HCT116 (cell line): ENCODE measurements around the gene TREM2. TPM values are rescaled to one million over a fixed set of nuclear protein-coding genes. Genes with fewer than 3 reads are reported as not detected.

Experiments
- ATAC-seq: fragments of 200-7000 bp; cut with Tn5 transposase; 2 replicates; pipeline ENCODE4 v1.9.1; 2020; ENCODE audit warnings: mild to moderate bottlenecking, moderate library complexity
- BruUV-seq: library from RNA; stranded (reverse); fragments of 400-500 nt; replicated peaks from 2 replicates; lab custom pipeline; 2021; lab: Mats Ljungman, UMichigan
- CTCF ChIA-PET: fragments of 300-600 bp; sonication (Branson Sonifier 250); formaldehyde crosslinking; loops from one replicate; lab custom pipeline; 2021; ENCODE audit warnings: antibody characterized with exemption; lab: Charles Lee
- POLR2A ChIA-PET: fragments of 300-600, 350-600 bp; sonication (Branson Sonifier 250); formaldehyde crosslinking; loops from one replicate; lab custom pipeline; 2021; ENCODE audit warnings: antibody characterized with exemption; lab: Charles Lee
- RAD21 ChIA-PET, 2 experiments: fragments of 300-600 bp; sonication (Branson Sonifier 250); formaldehyde crosslinking; loops; one replicate each; lab custom pipeline; 2023; ENCODE audit warnings: low total read pairs in 2 of 2; ENCODE audit not compliant: uncharacterized antibody in 2 of 2, unreplicated experiment in 2 of 2, low non-redundant PET in 1 of 2; lab: Charles Lee
- DNase-seq: peaks from one replicate; pipeline ENCODE4 v3.0.0-alpha.2; 2010; ENCODE audit warnings: low read depth, low spot score
- H2AFZ ChIP-seq: fragments of 200-600 bp; shearing (Covaris generic), sonication (generic); 2 replicates; pipeline ENCODE4 v1.6.1; 2017; ENCODE audit warnings: low read depth, mixed run types, mixed read lengths, antibody characterized with exemption, low read length; ENCODE audit not compliant: poor library complexity, severe bottlenecking
- H3K27ac ChIP-seq: 2 replicates; pipeline ENCODE4 v1.5.1; 2012; ENCODE audit warnings: low read depth, low read length
- H3K27me3 ChIP-seq: fragments of 200-600 bp; sonication (generic); 2 replicates; pipeline ENCODE4 v1.6.1; 2016; ENCODE audit warnings: mixed run types, low read length, mixed read lengths; ENCODE audit not compliant: insufficient read depth
- H3K36me3 ChIP-seq, 2 experiments: fragments of 200-500 bp in 1 of 2; fragments of 200-600 bp in 1 of 2; sonication (Bioruptor generic) in 1 of 2; sonication (generic) in 1 of 2; 2 replicates each; pipeline versions ENCODE4 v1.5.1 to v1.6.1; 2014 to 2016; ENCODE audit warnings: low read length in 2 of 2, inconsistent platforms in 1 of 2, mixed read lengths in 1 of 2, mixed run types in 1 of 2; ENCODE audit not compliant: insufficient read depth in 2 of 2, control insufficient read depth in 1 of 2
- H3K4me1 ChIP-seq, 2 experiments: fragments of 200-600 bp in 1 of 2; sonication (generic) in 1 of 2; 2 replicates each; pipeline versions ENCODE4 v1.5.1 to v1.6.1; 2012 to 2017; ENCODE audit warnings: low read length in 2 of 2, inconsistent platforms in 1 of 2, mild to moderate bottlenecking in 1 of 2, mixed read lengths in 1 of 2, mixed run types in 1 of 2, moderate library complexity in 1 of 2; ENCODE audit not compliant: insufficient read depth in 2 of 2, control insufficient read depth in 1 of 2
- H3K4me2 ChIP-seq: fragments of 200-600 bp; sonication (generic); 2 replicates; pipeline ENCODE4 v1.6.1; 2017; ENCODE audit warnings: mixed run types, low read length, mixed read lengths
- H3K4me3 ChIP-seq, 2 experiments: fragments of 200-600 bp in 1 of 2; sonication (generic) in 1 of 2; replicated peaks in 1 of 2; 2 replicates each; pipeline ENCODE4 v1.5.1; 2011 to 2016; ENCODE audit warnings: low read length in 2 of 2, control low read depth in 1 of 2, low read depth in 1 of 2, mild to moderate bottlenecking in 1 of 2, mixed read lengths in 1 of 2, mixed run types in 1 of 2
- H3K79me2 ChIP-seq: fragments of 200-600 bp; sonication (generic); 2 replicates; pipeline ENCODE4 v1.6.1; 2017; ENCODE audit warnings: mild to moderate bottlenecking, mixed run types, low read length, moderate library complexity, mixed read lengths; ENCODE audit not compliant: insufficient read depth
- H3K9ac ChIP-seq: fragments of 200-600 bp; sonication (generic); 2 replicates; pipeline ENCODE4 v1.6.1; 2016; ENCODE audit warnings: low read length, mixed read lengths
- H3K9me2 ChIP-seq: fragments of 200-600 bp; sonication (generic), shearing (Covaris generic); 2 replicates; pipeline ENCODE4 v1.6.1; 2017; ENCODE audit warnings: mixed run types, mild to moderate bottlenecking, moderate library complexity; ENCODE audit not compliant: insufficient read depth
- H3K9me3 ChIP-seq, 2 experiments: fragments of 200-500 bp in 1 of 2; fragments of 200-600 bp in 1 of 2; sonication (Bioruptor generic) in 1 of 2; sonication (generic) in 1 of 2; 2 replicates each; pipeline ENCODE4 v1.6.1; 2014 to 2017; ENCODE audit warnings: low read length in 2 of 2, mixed read lengths in 2 of 2, inconsistent platforms in 1 of 2, low read depth in 1 of 2, mild to moderate bottlenecking in 1 of 2, mixed run types in 1 of 2, moderate library complexity in 1 of 2; ENCODE audit not compliant: control insufficient read depth in 1 of 2, insufficient read depth in 1 of 2
- H4K20me1 ChIP-seq: fragments of 200-600 bp; sonication (generic), shearing (Covaris generic); 2 replicates; pipeline ENCODE4 v1.6.1; 2017; ENCODE audit warnings: mixed run types, mild to moderate bottlenecking, moderate library complexity; ENCODE audit not compliant: insufficient read depth
- CBX3 ChIP-seq: IDR thresholded peaks from 2 replicates; pipeline ENCODE4 v1.6.1; 2012; ENCODE audit warnings: low read depth
- CEBPB ChIP-seq: IDR thresholded peaks from 2 replicates; pipeline ENCODE4 v1.6.1; 2012; ENCODE audit warnings: low read depth
- ELF1 ChIP-seq: IDR thresholded peaks from 2 replicates; pipeline ENCODE4 v1.6.1; 2012; ENCODE audit warnings: low read depth, borderline replicate concordance
- EZH2phosphoT487 ChIP-seq: fragments of 200-600 bp; IDR thresholded peaks from 2 replicates; pipeline ENCODE4 v1.6.1; 2018; ENCODE audit warnings: antibody characterized with exemption, borderline replicate concordance
- JUND ChIP-seq: IDR thresholded peaks from 2 replicates; pipeline ENCODE4 v1.6.1; 2012
- POLR2AphosphoS5 ChIP-seq: IDR thresholded peaks from 2 replicates; pipeline ENCODE4 v1.6.1; 2011; ENCODE audit warnings: mild to moderate bottlenecking, low read depth, low read length, moderate library complexity
- SRF ChIP-seq: IDR thresholded peaks from 2 replicates; pipeline ENCODE4 v1.6.1; 2012; ENCODE audit warnings: low read depth
- TCF7L2 ChIP-seq: IDR thresholded peaks from 2 replicates; pipeline ENCODE4 v1.7.0; 2011; ENCODE audit warnings: borderline replicate concordance, inconsistent platforms; ENCODE audit not compliant: insufficient read depth, insufficient read length; ENCODE audit errors: extremely low read depth
- YY1 ChIP-seq: IDR thresholded peaks from 2 replicates; pipeline ENCODE4 v1.6.1; 2011; ENCODE audit warnings: low read length, low read depth, moderate library complexity, mild to moderate bottlenecking; ENCODE audit not compliant: insufficient replicate concordance; ENCODE audit errors: extremely low read depth
- ZFX ChIP-seq: fragments of 450-650 bp; IDR thresholded peaks from 2 replicates; pipeline ENCODE4 v1.6.1; 2017
- intact Hi-C: fragments of 100-400 bp; cut with micrococcal nuclease; formaldehyde crosslinking; loops from 2 replicates; pipeline ENCODE4 v1.10.0; 2022
- total RNA-seq: library from RNA; stranded (reverse); gene quantifications from one replicate; pipeline ENCODE4 v1.2.1, GENCODE V29; 2021; ENCODE audit not compliant: unreplicated experiment
- TF ChIP-seq, protein P1 (sequence below): IDR thresholded peaks from 2 replicates; pipeline ENCODE4 v1.6.1; 2012; ENCODE audit warnings: low read depth
- TF ChIP-seq, protein P2 (sequence below): IDR thresholded peaks from 2 replicates; pipeline ENCODE4 v1.6.1; 2011; ENCODE audit warnings: mild to moderate bottlenecking, low read length, moderate library complexity; ENCODE audit not compliant: insufficient replicate concordance; ENCODE audit errors: extremely low read depth
- TF ChIP-seq, protein P3 (sequence below), 3 experiments: fragments of 200-600 bp in 1 of 3; sonication (generic) in 1 of 3; IDR thresholded peaks in 2 of 3; conservative IDR thresholded peaks in 1 of 3; 2 replicates each; pipeline ENCODE4 v1.5.1; 2012 to 2017; ENCODE audit warnings: low read depth in 2 of 3, low read length in 2 of 3, antibody characterized with exemption in 1 of 3, borderline replicate concordance in 1 of 3, control low read depth in 1 of 3, mild to moderate bottlenecking in 1 of 3, mixed read lengths in 1 of 3, mixed run types in 1 of 3, moderate library complexity in 1 of 3; ENCODE audit not compliant: insufficient read depth in 1 of 3

Gene TREM2
- total RNA-seq, 1 experiment from 2014 or later, result not detected

DNA sequence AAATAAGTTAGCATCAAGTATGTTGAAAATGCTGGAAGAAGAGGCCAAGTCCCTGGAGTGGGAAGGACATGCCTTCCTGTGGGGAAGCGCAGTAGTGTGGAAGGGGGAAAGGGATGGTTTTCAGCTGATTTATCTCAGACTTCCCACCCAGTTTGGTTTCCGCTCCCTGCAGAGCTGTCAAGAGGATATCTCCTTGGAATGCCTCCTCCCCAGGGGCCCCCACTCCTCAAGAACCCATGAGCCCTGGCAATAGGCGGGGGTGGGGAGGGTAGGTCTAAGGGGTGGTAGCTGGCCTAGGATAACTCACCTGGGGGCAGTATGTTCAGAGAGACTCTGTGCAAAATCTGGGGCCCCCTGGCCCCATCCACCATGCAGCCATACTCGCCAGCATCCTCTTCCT lies 9.5 kb downstream of the TREM2 start (continued):
- TF ChIP-seq, protein P1, sequence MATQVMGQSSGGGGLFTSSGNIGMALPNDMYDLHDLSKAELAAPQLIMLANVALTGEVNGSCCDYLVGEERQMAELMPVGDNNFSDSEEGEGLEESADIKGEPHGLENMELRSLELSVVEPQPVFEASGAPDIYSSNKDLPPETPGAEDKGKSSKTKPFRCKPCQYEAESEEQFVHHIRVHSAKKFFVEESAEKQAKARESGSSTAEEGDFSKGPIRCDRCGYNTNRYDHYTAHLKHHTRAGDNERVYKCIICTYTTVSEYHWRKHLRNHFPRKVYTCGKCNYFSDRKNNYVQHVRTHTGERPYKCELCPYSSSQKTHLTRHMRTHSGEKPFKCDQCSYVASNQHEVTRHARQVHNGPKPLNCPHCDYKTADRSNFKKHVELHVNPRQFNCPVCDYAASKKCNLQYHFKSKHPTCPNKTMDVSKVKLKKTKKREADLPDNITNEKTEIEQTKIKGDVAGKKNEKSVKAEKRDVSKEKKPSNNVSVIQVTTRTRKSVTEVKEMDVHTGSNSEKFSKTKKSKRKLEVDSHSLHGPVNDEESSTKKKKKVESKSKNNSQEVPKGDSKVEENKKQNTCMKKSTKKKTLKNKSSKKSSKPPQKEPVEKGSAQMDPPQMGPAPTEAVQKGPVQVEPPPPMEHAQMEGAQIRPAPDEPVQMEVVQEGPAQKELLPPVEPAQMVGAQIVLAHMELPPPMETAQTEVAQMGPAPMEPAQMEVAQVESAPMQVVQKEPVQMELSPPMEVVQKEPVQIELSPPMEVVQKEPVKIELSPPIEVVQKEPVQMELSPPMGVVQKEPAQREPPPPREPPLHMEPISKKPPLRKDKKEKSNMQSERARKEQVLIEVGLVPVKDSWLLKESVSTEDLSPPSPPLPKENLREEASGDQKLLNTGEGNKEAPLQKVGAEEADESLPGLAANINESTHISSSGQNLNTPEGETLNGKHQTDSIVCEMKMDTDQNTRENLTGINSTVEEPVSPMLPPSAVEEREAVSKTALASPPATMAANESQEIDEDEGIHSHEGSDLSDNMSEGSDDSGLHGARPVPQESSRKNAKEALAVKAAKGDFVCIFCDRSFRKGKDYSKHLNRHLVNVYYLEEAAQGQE, result no peak
- TF ChIP-seq CBX3, result no peak
- no peak for TF ChIP-seq TCF7L2

DNA sequence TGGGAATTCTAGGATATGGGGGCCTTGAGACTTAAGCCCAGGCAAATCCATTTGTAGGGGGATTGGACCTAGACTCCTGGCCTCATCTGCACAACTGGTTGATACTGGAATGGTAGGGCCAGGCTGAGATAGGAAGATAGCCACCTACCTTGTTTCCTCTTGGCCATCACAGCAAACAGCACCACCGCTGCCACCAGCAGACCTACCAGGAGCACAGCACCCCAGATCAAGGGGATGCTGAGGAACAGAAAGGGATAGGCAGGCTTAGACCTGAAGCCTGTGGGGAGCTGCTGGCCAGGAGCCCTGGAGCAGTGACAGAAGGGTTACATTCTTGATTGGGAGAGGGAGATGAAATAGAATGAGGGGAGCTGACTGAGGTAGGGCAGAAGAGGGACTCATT lies 12.2 kb downstream of the TREM2 start:
- DNase-seq (no peak), ATAC-seq (no peak; the same call in 1 of the 2 replicates)
- no peaks in the 10 kb centered on the region for H3K79me2 ChIP-seq
- no peaks in the 10 kb centered on the region for H4K20me1 ChIP-seq
- H3K27ac ChIP-seq, result no peak overlapping the region
- H3K9me2 ChIP-seq, result no peaks in the 10 kb centered on the region
- no peak overlapping the region for H3K4me3 ChIP-seq
- BruUV-seq, result no TSS peak
- no peak overlapping the region for H3K9ac ChIP-seq
- no peaks in the 10 kb centered on the region for H3K4me1 ChIP-seq
- no peak overlapping the region for H2AFZ ChIP-seq
- no peaks in the 10 kb centered on the region for H3K9me3 ChIP-seq
- ChIA-PET POLR2A (no interaction called here), CTCF (no interaction called here), RAD21 (no interaction called here)
- intact Hi-C loops, result no loop called here
- H3K27me3 ChIP-seq, result peaks cover 4% of the 10 kb centered on the region; the same call in 1 of the 2 replicates
- H3K36me3 ChIP-seq, result no peaks in the 10 kb centered on the region
- H3K4me2 ChIP-seq, result no peak overlapping the region
- TF ChIP-seq, protein P1, result no peak
- TF ChIP-seq JUND (no peak), EZH2phosphoT487 (no peak), POLR2AphosphoS5 (no peak), TCF7L2 (no peak), YY1 (no peak), ZFX (no peak), SRF (no peak), ELF1 (no peak), CEBPB (no peak)
- TF ChIP-seq, protein P2, sequence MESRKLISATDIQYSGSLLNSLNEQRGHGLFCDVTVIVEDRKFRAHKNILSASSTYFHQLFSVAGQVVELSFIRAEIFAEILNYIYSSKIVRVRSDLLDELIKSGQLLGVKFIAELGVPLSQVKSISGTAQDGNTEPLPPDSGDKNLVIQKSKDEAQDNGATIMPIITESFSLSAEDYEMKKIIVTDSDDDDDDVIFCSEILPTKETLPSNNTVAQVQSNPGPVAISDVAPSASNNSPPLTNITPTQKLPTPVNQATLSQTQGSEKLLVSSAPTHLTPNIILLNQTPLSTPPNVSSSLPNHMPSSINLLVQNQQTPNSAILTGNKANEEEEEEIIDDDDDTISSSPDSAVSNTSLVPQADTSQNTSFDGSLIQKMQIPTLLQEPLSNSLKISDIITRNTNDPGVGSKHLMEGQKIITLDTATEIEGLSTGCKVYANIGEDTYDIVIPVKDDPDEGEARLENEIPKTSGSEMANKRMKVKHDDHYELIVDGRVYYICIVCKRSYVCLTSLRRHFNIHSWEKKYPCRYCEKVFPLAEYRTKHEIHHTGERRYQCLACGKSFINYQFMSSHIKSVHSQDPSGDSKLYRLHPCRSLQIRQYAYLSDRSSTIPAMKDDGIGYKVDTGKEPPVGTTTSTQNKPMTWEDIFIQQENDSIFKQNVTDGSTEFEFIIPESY, result no peak
- TF ChIP-seq, protein P3, sequence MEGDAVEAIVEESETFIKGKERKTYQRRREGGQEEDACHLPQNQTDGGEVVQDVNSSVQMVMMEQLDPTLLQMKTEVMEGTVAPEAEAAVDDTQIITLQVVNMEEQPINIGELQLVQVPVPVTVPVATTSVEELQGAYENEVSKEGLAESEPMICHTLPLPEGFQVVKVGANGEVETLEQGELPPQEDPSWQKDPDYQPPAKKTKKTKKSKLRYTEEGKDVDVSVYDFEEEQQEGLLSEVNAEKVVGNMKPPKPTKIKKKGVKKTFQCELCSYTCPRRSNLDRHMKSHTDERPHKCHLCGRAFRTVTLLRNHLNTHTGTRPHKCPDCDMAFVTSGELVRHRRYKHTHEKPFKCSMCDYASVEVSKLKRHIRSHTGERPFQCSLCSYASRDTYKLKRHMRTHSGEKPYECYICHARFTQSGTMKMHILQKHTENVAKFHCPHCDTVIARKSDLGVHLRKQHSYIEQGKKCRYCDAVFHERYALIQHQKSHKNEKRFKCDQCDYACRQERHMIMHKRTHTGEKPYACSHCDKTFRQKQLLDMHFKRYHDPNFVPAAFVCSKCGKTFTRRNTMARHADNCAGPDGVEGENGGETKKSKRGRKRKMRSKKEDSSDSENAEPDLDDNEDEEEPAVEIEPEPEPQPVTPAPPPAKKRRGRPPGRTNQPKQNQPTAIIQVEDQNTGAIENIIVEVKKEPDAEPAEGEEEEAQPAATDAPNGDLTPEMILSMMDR (IDR thresholded peaks at IDR 0.05 in 2 of 3, conservative IDR thresholded peaks at IDR 0.05 in 1 of 3; ENCODE audit: borderline replicate concordance in 1 of 3, insufficient read depth in 1 of 3, low read depth in 2 of 3, low read length in 2 of 3), result no peak
